ENCODE results near the gene UBE2G1.

- TF ChIP-seq CTCF (conservative IDR thresholded peaks at IDR 0.05) (no peak), ZFX (IDR thresholded peaks at IDR 0.05) (no peak)
These were observed 39.2 kb upstream of the UBE2G1 start for GRCh38 chr17:4405699-4406098.

Measured in C4-2B (cell line).